Stomach (tissue), 9 donors: ENCODE data around the gene S100A8. TPM values are rescaled to one million over a fixed set of nuclear protein-coding genes. Genes with fewer than 3 reads are reported as not detected.
"Not testable (repeated sequence)": the region's sequence is repeated elsewhere in the genome, so short reads cannot be mapped to it uniquely, and the experiment has no call there.

Experiments
- DNase-seq, 2 donors: peaks; one replicate each; pipeline versions ENCODE4 v3.0.0 to v3.0.0-alpha.2; 2013 to 2019
- H3K27ac ChIP-seq, 5 donors: fragments of 200-600 bp in 4 of 5; sonication (generic) in 4 of 5; one replicate each; pipeline ENCODE4 v1.5.1; 2013 to 2019; ENCODE audit warnings: mild to moderate bottlenecking in 1 of 5, moderate library complexity in 1 of 5
- H3K27me3 ChIP-seq, 3 donors: fragments of 200-600 bp; sonication (generic); one replicate each; pipeline ENCODE4 v1.5.1; 2017 to 2019; ENCODE audit warnings: mixed run types in 1 of 3
- H3K36me3 ChIP-seq, 4 donors: fragments of 200-600 bp; sonication (generic); 1 replicate in 3 of 4; 2 replicates in 1 of 4; pipeline ENCODE4 v1.5.1; 2016 to 2019
- H3K4me1 ChIP-seq, 4 donors: fragments of 200-600 bp; sonication (generic); one replicate each; pipeline ENCODE4 v1.5.1; 2016 to 2019
- H3K4me3 ChIP-seq, 4 donors: fragments of 200-600 bp; sonication (generic) in 3 of 4; one replicate each; pipeline ENCODE4 v1.5.1; 2016 to 2019; ENCODE audit warnings: mild to moderate bottlenecking in 1 of 4
- H3K9me3 ChIP-seq, 4 donors: fragments of 200-600 bp; sonication (generic); one replicate each; pipeline ENCODE4 v1.5.1; 2016 to 2019
- EP300 ChIP-seq: sonication (generic); formaldehyde crosslinking; IDR thresholded peaks from one replicate; pipeline ENCODE4 v1.6.1; 2017; ENCODE audit warnings: antibody characterized with exemption
- POLR2A ChIP-seq, 4 donors: fragments of 450-650 bp; IDR thresholded peaks; one replicate each; pipeline ENCODE4 v1.6.1; 2016; ENCODE audit warnings: antibody characterized with exemption in 4 of 4, control low read depth in 2 of 4, mild to moderate bottlenecking in 1 of 4, moderate library complexity in 1 of 4
- POLR2AphosphoS5 ChIP-seq, 3 donors: sonication (generic); formaldehyde crosslinking; IDR thresholded peaks; one replicate each; pipeline ENCODE4 v1.6.1; 2016; ENCODE audit warnings: antibody characterized with exemption in 3 of 3
- WGBS, 5 donors: extraction: QIAGEN DNeasy Blood & Tissue Kit in 3 of 5; methylation state at CpG; one replicate each; pipeline versions ENCODE4 v1.1.5 to v1.1.7; 2013 to 2018; 5-methylcytosine and 5-hydroxymethylcytosine counted together
- intact Hi-C: fragments of 100-400 bp; cut with DNase I; formaldehyde crosslinking; loops from one replicate; pipeline ENCODE4 v1.15.1; 2023; ENCODE audit warnings: low total_unique reads
- polyA plus RNA-seq, 3 donors: library from polyadenylated mRNA; stranded (reverse); fragments of 200-250 nt; gene quantifications; one replicate each; pipeline ENCODE4 v1.2.3, GENCODE V29; 2013
- total RNA-seq, 5 donors: library from RNA; depleted of rRNA; stranded (reverse); fragments of >200 nt; gene quantifications; one replicate each; pipeline versions ENCODE4 v1.1.0 to v1.2.3, GENCODE V29; 2014 to 2016
- TF ChIP-seq, protein P1 (sequence below), 7 experiments: fragments of 450-650 bp in 4 of 7; fragments of 200-600 bp in 3 of 7; sonication (generic) in 3 of 7; IDR thresholded peaks; one replicate each; pipeline ENCODE4 v1.5.1; 2016 to 2019; ENCODE audit warnings: antibody characterized with exemption in 7 of 7, control low read depth in 2 of 7, mild to moderate bottlenecking in 1 of 7
- donor health status: healthy with polysubstance abuse.
- donor health status: Bipolar disorder and iron deficiency.
- donor health status: healthy.

Gene S100A8
- total and polyA plus RNA-seq, 8 donors, result 16.8 to 21,822 (median 86.4) TPM; not detected in 1

DNA sequence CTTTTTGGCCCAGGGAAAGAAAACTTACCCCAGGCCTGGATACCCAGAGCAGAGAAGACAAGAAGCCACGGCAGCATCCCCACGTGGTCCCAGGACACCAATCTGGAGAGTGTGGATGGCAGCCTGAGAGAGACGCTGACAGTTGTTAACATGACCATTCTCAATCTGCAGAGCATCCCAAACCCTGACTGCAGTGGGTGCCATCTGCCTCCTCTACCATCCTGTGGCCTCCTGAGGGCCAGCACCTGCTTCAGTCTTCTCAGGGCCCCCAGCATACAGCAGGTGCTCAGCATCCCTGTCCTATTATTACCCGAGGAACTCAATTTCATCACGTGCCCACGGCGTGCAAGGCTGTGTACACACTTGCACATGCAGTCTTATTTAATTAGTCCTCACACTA is 43.0 kb downstream of the S100A8 start:
- WGBS, 5 donors, result 62 to 66% (median 66%) methylated on average over 7 of the region's 7 CpGs
- no peak for DNase-seq
- TF ChIP-seq, protein P1, sequence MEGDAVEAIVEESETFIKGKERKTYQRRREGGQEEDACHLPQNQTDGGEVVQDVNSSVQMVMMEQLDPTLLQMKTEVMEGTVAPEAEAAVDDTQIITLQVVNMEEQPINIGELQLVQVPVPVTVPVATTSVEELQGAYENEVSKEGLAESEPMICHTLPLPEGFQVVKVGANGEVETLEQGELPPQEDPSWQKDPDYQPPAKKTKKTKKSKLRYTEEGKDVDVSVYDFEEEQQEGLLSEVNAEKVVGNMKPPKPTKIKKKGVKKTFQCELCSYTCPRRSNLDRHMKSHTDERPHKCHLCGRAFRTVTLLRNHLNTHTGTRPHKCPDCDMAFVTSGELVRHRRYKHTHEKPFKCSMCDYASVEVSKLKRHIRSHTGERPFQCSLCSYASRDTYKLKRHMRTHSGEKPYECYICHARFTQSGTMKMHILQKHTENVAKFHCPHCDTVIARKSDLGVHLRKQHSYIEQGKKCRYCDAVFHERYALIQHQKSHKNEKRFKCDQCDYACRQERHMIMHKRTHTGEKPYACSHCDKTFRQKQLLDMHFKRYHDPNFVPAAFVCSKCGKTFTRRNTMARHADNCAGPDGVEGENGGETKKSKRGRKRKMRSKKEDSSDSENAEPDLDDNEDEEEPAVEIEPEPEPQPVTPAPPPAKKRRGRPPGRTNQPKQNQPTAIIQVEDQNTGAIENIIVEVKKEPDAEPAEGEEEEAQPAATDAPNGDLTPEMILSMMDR (IDR thresholded peaks at IDR 0.05), result no peak
- TF ChIP-seq POLR2AphosphoS5 (IDR thresholded peaks at IDR 0.05), result no peak
- no peak for TF ChIP-seq POLR2A (IDR thresholded peaks at IDR 0.05)
- TF ChIP-seq EP300, result no peak
- no peak overlapping the region for H3K27ac ChIP-seq
- H3K27me3 ChIP-seq, result peaks cover 0 to 77% (median 17%) of the 10 kb centered on the region in 3 donors
- H3K4me1 ChIP-seq, result peaks cover 0 to 14% (median 0%) of the 10 kb centered on the region in 4 donors
- intact Hi-C loops, result no loop called here
- no peak overlapping the region for H3K4me3 ChIP-seq
- no peaks in the 10 kb centered on the region for H3K9me3 ChIP-seq
- no peaks in the 10 kb centered on the region for H3K36me3 ChIP-seq

DNA sequence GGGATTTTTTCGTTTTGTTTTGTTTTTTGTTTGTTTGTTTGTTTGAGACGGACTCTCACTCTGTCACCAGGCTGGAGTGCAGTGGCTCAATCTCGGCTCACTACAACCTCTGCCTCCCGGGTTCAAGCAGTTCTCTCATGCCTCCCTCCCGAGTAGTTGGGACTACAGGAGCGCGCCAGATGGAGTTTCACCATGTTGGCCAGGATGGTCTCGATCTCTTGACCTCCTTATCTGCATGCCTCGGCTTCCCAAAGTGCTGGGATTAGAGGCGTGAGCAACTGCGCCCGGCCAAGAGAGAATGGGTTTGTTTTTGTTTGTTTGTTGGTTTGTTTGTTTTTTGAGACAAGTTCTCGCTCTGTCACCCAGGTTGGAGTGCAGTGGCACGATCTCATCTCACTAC is 43.8 kb downstream of the S100A8 start:
- intact Hi-C loops, H3K4me3 ChIP-seq, H3K9me3 ChIP-seq, H3K27ac ChIP-seq, DNase-seq, H3K36me3 ChIP-seq: not testable (repeated sequence)
- 59 to 77% (median 64%) methylated on average over 14 of the region's 14 CpGs for WGBS, 5 donors
- H3K27me3 ChIP-seq, result peaks cover 0 to 78% (median 17%) of the 10 kb centered on the region in 3 donors
- H3K4me1 ChIP-seq, result peaks cover 0 to 14% (median 0%) of the 10 kb centered on the region in 4 donors

DNA sequence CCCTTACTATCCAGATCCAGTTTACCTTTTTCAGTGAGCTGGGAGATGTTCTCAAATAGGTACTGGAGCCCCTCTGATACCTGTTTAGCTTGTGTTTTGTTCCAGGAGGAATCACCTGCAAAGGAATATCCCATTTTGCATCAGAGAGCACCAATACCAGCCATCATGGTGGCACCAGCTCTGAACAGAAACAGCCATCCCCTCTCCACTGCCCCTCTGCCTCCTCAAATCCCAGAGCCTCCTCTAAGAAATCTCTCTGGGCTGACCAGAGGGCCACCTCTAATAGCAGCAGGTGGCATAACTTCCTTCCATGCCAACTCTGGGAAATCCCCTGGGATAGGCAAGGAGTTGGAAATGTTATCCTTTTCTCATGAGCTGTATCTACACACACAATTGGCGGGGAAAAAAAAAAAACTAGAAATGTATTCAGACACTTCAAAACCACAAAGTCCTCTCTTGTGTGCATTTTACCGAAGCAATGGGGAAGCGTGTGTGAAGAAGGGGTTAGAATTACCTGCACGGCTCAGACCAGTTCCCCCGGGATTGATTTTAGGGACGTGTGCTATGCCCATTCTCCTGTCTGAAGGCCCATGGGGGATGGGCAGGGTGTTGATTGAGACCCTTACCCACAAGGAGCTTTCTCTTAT is 44.7 kb downstream of the S100A8 start:
- Histone ChIP-seq H3K4me1 (peaks cover 0 to 14% (median 0%) of the 10 kb centered on the region in 4 donors), H3K27me3 (peaks cover 0 to 77% (median 17%) of the 10 kb centered on the region in 3 donors), H3K36me3 (no peaks in the 10 kb centered on the region), H3K4me3 (no peak overlapping the region), H3K9me3 (no peaks in the 10 kb centered on the region), H3K27ac (no peak overlapping the region)
- DNase-seq, result no peak
- 43 to 56% (median 52%) methylated on average over 6 of the region's 6 CpGs for WGBS, 5 donors
- intact Hi-C loops, result no loop called here
- TF ChIP-seq, protein P1 (IDR thresholded peaks at IDR 0.05), result no peak
- TF ChIP-seq EP300 (no peak), POLR2A (IDR thresholded peaks at IDR 0.05) (no peak), POLR2AphosphoS5 (IDR thresholded peaks at IDR 0.05) (no peak)

DNA sequence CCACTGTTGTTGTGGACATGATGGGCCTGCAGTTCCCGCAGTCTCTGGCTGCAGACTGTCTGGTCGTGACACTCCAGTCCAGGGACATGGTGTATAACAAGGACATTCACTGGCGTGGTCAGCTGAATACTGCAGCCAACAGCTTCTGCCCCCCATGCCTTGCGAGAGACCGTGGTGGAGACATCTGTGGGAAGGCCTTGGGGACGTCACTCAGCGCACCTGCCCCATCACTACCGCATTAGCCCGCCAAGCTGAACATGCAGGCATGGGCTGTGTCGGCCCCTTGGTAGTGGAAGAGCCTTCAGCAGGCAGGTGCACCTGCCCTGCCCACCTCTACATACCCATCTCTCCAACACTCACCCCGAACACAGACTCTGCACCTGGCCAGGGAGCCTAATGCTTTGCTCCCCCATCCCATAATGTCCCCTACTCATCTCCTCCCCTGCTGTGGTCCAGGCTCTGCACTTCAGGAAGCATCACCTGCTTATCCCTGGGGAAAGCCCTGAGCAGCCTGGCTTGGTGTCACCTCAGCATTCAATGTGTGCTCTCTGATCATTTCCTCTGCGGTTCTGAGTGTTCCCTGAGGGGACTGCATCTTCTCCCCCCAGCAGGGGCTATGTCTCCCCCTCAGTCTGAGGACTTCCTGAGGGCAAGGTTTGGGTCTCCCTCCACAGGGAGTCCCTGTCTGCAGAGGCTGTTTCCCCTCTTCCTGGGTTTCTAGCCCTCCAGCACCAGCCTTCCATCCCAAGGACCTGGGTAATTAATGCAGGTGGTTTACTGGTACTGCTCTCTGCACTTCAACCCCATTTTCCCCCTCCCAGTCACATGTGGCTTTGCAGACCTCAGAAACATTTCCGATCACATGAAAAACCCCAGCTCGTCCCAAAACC is 45.4 kb downstream of the S100A8 start:
- 74 to 85% (median 82%) methylated on average over 14 of the region's 14 CpGs for WGBS, 5 donors
- DNase-seq, result no peak

More for the DNA sequence above, 45.4 kb downstream of the S100A8 start:
- no peak overlapping the region for H3K4me3 ChIP-seq
- peaks cover 0 to 14% (median 0%) of the 10 kb centered on the region in 4 donors for H3K4me1 ChIP-seq
- intact Hi-C loops, result no loop called here
- H3K36me3 ChIP-seq, result no peaks in the 10 kb centered on the region
- H3K27me3 ChIP-seq, result peaks cover 0 to 72% (median 17%) of the 10 kb centered on the region in 3 donors
- TF ChIP-seq, protein P1 (IDR thresholded peaks at IDR 0.05), result no peak
- no peak for TF ChIP-seq POLR2AphosphoS5 (IDR thresholded peaks at IDR 0.05)
- TF ChIP-seq POLR2A (IDR thresholded peaks at IDR 0.05), result no peak
- TF ChIP-seq EP300, result no peak
- no peaks in the 10 kb centered on the region for H3K9me3 ChIP-seq
- no peak overlapping the region for H3K27ac ChIP-seq
